ENCODE results near the gene SPHK2.

Gene SPHK2

DNA sequence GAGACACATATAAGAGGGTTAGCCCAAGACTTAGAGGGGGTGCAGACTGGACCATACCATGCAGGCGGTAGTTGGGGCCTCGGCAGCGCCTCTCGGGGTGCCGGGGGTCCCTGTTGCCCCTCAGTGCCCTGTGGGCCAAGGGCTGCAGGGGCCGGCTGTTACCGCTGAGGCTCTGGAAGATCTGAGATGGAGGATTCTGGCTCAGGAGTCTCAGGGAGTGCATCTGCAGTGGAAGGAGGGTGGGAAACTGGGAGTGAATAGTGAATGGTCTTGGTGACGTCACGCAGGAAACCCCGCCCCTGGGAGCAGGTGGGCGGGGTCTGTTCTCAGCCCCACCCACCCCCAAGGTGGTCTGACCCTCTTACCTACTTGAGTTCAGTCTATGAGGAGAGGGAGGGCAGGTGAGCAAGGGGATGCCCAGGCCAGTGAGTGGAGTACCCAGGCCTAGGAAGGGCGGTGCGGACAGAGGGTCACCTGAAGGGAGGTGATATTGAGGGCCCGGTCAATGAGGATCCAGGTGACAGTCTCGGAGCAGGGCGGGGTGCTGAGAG is 19.6 kb downstream of the SPHK2 start:
- Histone ChIP-seq H3K27ac (ENCODE audit: low read length) (peak overlapping the region; percentile 97), H3K4me2 (ENCODE audit: insufficient read depth, low read length) (peak overlapping the region; percentile 85), H3K79me2 (ENCODE audit: insufficient read depth, low read length) (peaks cover 18% of the 10 kb centered on the region), H3K4me1 (ENCODE audit: insufficient read depth, low read length) (peaks cover 40% of the 10 kb centered on the region), H3K9me3 (ENCODE audit: insufficient read depth, low read length, severe bottlenecking) (no peaks in the 10 kb centered on the region), H2AFZ (ENCODE audit: low read depth, low read length) (peak overlapping the region; percentile 82), H4K20me1 (ENCODE audit: insufficient read depth, low read length) (peaks cover 7% of the 10 kb centered on the region; the same call in 1 of the 2 replicates), H3K9ac (ENCODE audit: low read depth, low read length) (peak overlapping the region; percentile 76), H3K27me3 (ENCODE audit: insufficient read depth, low read length, poor library complexity) (no peaks in the 10 kb centered on the region), H3K4me3 (ENCODE audit: low read depth in 1 of 2, low read length in 2 of 2) (peak overlapping the region in 1 of 2 experiments; percentile 59; a peak in 2 of 4 replicates), H3K36me3 (ENCODE audit: insufficient read depth, low read length) (no peaks in the 10 kb centered on the region; the same call in 1 of the 2 replicates)
- ATAC-seq (ENCODE audit: insufficient read depth, low read depth): no peak
- no peak for TF ChIP-seq CTCF (IDR thresholded peaks at IDR 0.05; ENCODE audit: borderline replicate concordance, extremely low read depth, low read length, poor library complexity, severe bottlenecking)
- TF ChIP-seq EZH2 (IDR thresholded peaks at IDR 0.05; ENCODE audit: borderline replicate concordance, low read depth, low read length, severe bottlenecking): no peak
- peak; percentile 39 for DNase-seq

DNA sequence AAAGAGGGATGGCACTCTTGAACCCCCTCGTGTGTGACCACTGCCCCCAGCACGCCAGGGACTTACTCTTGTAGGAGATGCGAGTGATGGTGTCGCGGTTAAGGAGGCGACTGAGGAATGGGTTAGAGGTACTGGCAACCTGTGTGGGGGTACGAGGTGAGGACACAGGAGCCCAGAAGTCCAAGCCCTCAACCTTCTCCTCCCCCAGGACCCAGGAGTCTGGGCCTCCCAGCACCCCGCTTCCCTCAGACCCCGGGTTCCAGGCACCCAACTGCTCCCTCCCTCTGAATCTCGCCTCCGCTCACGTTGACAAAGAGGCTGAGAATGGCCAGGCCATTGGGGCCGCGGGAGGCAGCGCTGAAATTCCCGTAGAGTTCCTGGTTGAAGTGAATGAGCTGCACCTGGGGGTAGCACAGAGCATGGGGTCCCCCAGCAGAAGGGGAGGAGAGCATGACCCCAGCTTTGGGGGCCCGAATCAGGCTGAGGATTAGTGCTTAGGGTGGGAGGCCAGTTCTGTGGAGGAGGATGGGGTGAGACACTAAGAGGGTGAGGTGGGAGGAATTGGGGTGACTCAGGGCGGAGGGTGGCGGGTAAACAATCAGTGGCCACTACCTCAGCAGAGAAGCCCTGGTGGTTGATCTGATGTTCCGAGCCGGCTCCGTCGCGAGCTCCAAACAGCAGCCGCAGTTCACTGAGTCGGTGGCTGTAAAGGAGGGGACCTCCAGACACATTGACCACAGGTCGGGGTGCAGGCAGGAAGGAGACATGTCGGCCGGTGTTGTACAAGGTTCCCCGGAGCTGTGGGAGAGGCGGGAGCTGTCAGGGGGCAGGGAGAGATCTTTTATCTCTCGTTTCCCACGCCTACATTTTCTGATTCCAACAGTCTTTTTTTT is 20.4 kb downstream of the SPHK2 start:
- Histone ChIP-seq H3K9ac (ENCODE audit: low read depth, low read length) (no peak overlapping the region), H4K20me1 (ENCODE audit: insufficient read depth, low read length) (peaks cover 7% of the 10 kb centered on the region; the same call in 1 of the 2 replicates), H3K9me3 (ENCODE audit: insufficient read depth, low read length, severe bottlenecking) (no peaks in the 10 kb centered on the region), H3K4me3 (ENCODE audit: low read depth in 1 of 2, low read length in 2 of 2) (no peak overlapping the region), H3K27me3 (ENCODE audit: insufficient read depth, low read length, poor library complexity) (no peaks in the 10 kb centered on the region), H3K36me3 (ENCODE audit: insufficient read depth, low read length) (no peaks in the 10 kb centered on the region; the same call in 1 of the 2 replicates), H3K27ac (ENCODE audit: low read length) (no peak overlapping the region), H3K4me2 (ENCODE audit: insufficient read depth, low read length) (no peak overlapping the region), H3K4me1 (ENCODE audit: insufficient read depth, low read length) (peaks cover 32% of the 10 kb centered on the region), H2AFZ (ENCODE audit: low read depth, low read length) (no peak overlapping the region), H3K79me2 (ENCODE audit: insufficient read depth, low read length) (peaks cover 16% of the 10 kb centered on the region)
- TF ChIP-seq CTCF (IDR thresholded peaks at IDR 0.05; ENCODE audit: borderline replicate concordance, extremely low read depth, low read length, poor library complexity, severe bottlenecking) (no peak), EZH2 (IDR thresholded peaks at IDR 0.05; ENCODE audit: borderline replicate concordance, low read depth, low read length, severe bottlenecking) (no peak)
- no peak for DNase-seq
- ATAC-seq (ENCODE audit: insufficient read depth, low read depth): no peak

DNA sequence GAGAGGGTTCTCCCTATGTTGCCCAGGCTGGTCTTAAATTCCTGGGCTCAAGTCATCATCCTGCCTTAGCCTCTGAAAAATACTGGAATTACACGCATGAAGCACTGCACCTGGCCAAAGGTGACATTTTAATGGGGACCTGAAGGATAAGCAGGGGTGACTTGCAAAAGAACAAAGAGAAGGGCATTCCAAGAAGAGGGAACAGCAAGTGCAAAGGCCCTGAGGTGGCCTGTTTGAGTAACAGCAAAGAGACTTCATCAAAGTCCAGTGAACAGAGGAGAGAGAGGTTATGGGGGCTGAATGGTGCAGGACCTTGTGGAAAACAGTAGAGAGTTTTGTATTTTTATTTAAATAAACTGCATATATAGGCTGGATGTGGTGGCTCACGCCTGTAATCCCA is 22.5 kb downstream of the SPHK2 start:
- ATAC-seq (ENCODE audit: insufficient read depth, low read depth) (no peak), DNase-seq (no peak)
- H4K20me1 ChIP-seq (ENCODE audit: insufficient read depth, low read length): peaks cover 2% of the 10 kb centered on the region; the same call in 1 of the 2 replicates
- no peaks in the 10 kb centered on the region for H3K27me3 ChIP-seq (ENCODE audit: insufficient read depth, low read length, poor library complexity)
- no peak for TF ChIP-seq CTCF (IDR thresholded peaks at IDR 0.05; ENCODE audit: borderline replicate concordance, extremely low read depth, low read length, poor library complexity, severe bottlenecking)
- no peak for TF ChIP-seq EZH2 (IDR thresholded peaks at IDR 0.05; ENCODE audit: borderline replicate concordance, low read depth, low read length, severe bottlenecking)
- no peaks in the 10 kb centered on the region for H3K9me3 ChIP-seq (ENCODE audit: insufficient read depth, low read length, severe bottlenecking)
- H3K79me2 ChIP-seq (ENCODE audit: insufficient read depth, low read length): no peaks in the 10 kb centered on the region
- no peak overlapping the region for H3K4me2 ChIP-seq (ENCODE audit: insufficient read depth, low read length)
- H3K4me1 ChIP-seq (ENCODE audit: insufficient read depth, low read length): peaks cover 33% of the 10 kb centered on the region
- H3K9ac ChIP-seq (ENCODE audit: low read depth, low read length): no peak overlapping the region
- H3K27ac ChIP-seq (ENCODE audit: low read length): no peak overlapping the region
- H3K36me3 ChIP-seq (ENCODE audit: insufficient read depth, low read length): no peaks in the 10 kb centered on the region; the same call in 1 of the 2 replicates
- no peak overlapping the region for H2AFZ ChIP-seq (ENCODE audit: low read depth, low read length)
- H3K4me3 ChIP-seq (ENCODE audit: low read depth in 1 of 2, low read length in 2 of 2): no peak overlapping the region

Measured in DND-41 (cell line).